GM12891 (cell line): Measurements from ENCODE around the gene CCKAR.

ENCODE experiments used
- POLR2A ChIP-seq: IDR thresholded peaks from 2 replicates; pipeline ENCODE4 v1.6.1; 2011; ENCODE audit warnings: low read depth, low read length, control low read depth
- POLR2AphosphoS5 ChIP-seq: IDR thresholded peaks from 2 replicates; pipeline ENCODE4 v1.6.1; 2011; ENCODE audit warnings: low read depth, low read length, control low read depth
- TAF1 ChIP-seq: IDR thresholded peaks from 2 replicates; pipeline ENCODE4 v1.6.1; 2011; ENCODE audit warnings: low read depth, low read length, control low read depth

DNA sequence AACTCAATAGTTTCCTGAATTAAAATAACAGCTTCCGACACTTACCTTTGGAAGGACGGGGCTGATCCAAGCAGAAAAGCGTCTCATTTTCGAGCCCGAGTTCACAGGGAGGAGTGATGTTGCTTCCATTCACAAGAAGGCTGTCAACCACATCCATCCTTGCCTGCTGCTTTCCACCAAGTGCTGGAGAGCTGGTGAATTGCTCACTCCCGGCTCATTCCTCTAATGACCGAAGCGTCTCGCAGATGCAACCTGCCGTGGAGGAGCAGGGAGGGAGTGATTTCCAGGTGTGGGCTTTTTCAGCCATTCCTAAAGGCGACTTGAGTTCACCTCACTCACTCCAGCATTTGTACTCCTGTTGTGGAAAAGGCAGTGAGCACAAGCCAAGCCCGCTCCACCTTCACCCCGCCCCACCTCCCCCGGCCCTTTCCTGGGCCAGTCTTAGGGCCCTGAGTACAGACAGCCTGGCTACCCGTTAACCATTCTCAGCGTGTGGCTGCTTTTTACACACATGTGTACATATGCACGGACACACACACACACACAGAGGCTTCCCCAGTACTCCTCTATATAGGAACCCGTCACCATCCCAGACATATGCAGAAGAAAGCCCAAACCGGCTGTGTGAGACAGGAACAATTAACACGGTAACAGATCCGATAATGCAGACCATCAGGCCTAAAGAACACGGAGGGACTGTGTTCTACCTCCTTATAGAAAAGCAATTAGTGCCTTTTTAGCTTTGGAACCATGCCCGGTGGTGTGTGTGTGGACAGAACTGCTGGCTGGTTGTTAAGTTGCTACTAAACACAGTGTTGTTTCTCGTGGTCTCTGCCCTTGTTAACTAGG, at the start of gene CCKAR:
- TF ChIP-seq POLR2AphosphoS5 (no peak), POLR2A (no peak), TAF1 (no peak)
